ENCODE results near the gene STX1B. TPM values are rescaled to one million over a fixed set of nuclear protein-coding genes. Genes with fewer than 3 reads are reported as not detected.

Gene STX1B
- total and polyA plus RNA-seq, 2 of the 8 experiments (the other 6 are each of a cell fraction or from before 2014, with no cell fraction given), result 8.9 to 20.2 TPM

GRCh38 chr16:30980959-30981358 is 29.5 kb downstream of the STX1B start:
- Histone ChIP-seq H3K4me3 (ENCODE audit: extremely low read depth in 1 of 4, insufficient read depth in 2 of 4, low read depth in 3 of 4, low read length in 4 of 4) (no peak overlapping the region), H4K8ac (ENCODE audit: extremely low read depth, insufficient read depth, low read length) (no peak overlapping the region), H3K14ac (ENCODE audit: insufficient read length) (no peak overlapping the region), H2AFZ (ENCODE audit: low read length) (no peak overlapping the region), H3K79me1 (ENCODE audit: low read depth, low read length) (no peaks in the 10 kb centered on the region), H4K5ac (ENCODE audit: insufficient read length, low read depth, low read length) (no peak overlapping the region), H3K27me3 (replicated peaks in 1 of 4; ENCODE audit: control insufficient read depth in 3 of 4, extremely low read depth in 1 of 4, insufficient read depth in 3 of 4, low read length in 3 of 4) (no peaks in the 10 kb centered on the region), H2BK5ac (ENCODE audit: low read depth, low read length) (no peak overlapping the region; the same call in 1 of the 2 replicates), H2BK12ac (ENCODE audit: low read depth, low read length) (no peak overlapping the region), H3K36me3 (ENCODE audit: control insufficient read depth in 2 of 4, insufficient read depth in 4 of 4, low read length in 3 of 4) (peaks cover 10 to 32% (median 27%) of the 10 kb centered on the region in 4 experiments; a peak in 6 of 8 replicates), H3K9me3 (ENCODE audit: insufficient read depth in 2 of 2, low read depth in 1 of 2, low read length in 1 of 2) (no peaks in the 10 kb centered on the region), H4K91ac (replicated peaks; ENCODE audit: insufficient read length, low read length) (no peak overlapping the region), H3K4me1 (replicated peaks in 1 of 4; ENCODE audit: control insufficient read depth in 3 of 4, insufficient read depth in 4 of 4, low read length in 3 of 4) (peaks cover 0 to 5% (median 2%) of the 10 kb centered on the region in 4 experiments; a peak in 4 of 7 replicates), H2BK15ac (ENCODE audit: low read length) (no peak overlapping the region), H3K23ac (ENCODE audit: insufficient read length) (no peak overlapping the region), H3K4ac (replicated peaks; ENCODE audit: insufficient read length, low read depth, low read length) (no peak overlapping the region), H3K4me2 (ENCODE audit: insufficient read depth in 1 of 2, low read depth in 2 of 2, low read length in 2 of 2) (no peak overlapping the region), H3K18ac (ENCODE audit: extremely low read depth, low read length) (no peak overlapping the region), H3K56ac (replicated peaks; ENCODE audit: insufficient read length, low read depth, low read length) (no peak overlapping the region), H3K9ac (replicated peaks in 1 of 4; ENCODE audit: extremely low read depth in 1 of 4, low read depth in 3 of 4, low read length in 3 of 4) (no peak overlapping the region), H2BK120ac (replicated peaks; ENCODE audit: low read depth, low read length) (no peak overlapping the region), H2AK5ac (ENCODE audit: low read depth, low read length) (no peak overlapping the region), H2BK20ac (ENCODE audit: low read length) (no peak overlapping the region), H4K20me1 (replicated peaks in 1 of 2; ENCODE audit: control insufficient read depth in 1 of 2, insufficient read depth in 2 of 2, low read length in 2 of 2) (peaks cover 1 to 26% of the 10 kb centered on the region in 2 experiments), H3K79me2 (ENCODE audit: control insufficient read depth in 1 of 2, insufficient read depth in 2 of 2, low read length in 2 of 2) (no peaks in the 10 kb centered on the region), H3K27ac (ENCODE audit: low read depth, low read length) (no peak overlapping the region), H3K23me2 (ENCODE audit: low read depth, low read length) (peaks cover 3% of the 10 kb centered on the region; the same call in 1 of the 2 replicates)
- FAIRE-seq, result no peak
- no peak for DNase-seq (ENCODE audit: low read depth in 1 of 2, low spot score in 2 of 2)
- TF ChIP-seq POLR2A (IDR thresholded peaks at IDR 0.05; ENCODE audit: control extremely low read depth in 1 of 2, low read depth in 2 of 2, low read length in 2 of 2) (no peak), CREB1 (IDR thresholded peaks at IDR 0.05) (no peak), RBBP5 (IDR thresholded peaks at IDR 0.05; ENCODE audit: borderline replicate concordance, low read depth, low read length) (no peak), NRF1 (IDR thresholded peaks at IDR 0.05; ENCODE audit: low read depth, low read length) (no peak), TEAD4 (IDR thresholded peaks at IDR 0.05; ENCODE audit: low read depth, low read length) (no peak), SIN3A (conservative IDR thresholded peaks at IDR 0.05 in 1 of 2, IDR thresholded peaks at IDR 0.05 in 1 of 2; ENCODE audit: low read depth in 1 of 2, low read length in 2 of 2) (no peak), KDM1A (IDR thresholded peaks at IDR 0.05; ENCODE audit: borderline replicate concordance, low read length) (no peak), EP300 (IDR thresholded peaks at IDR 0.05; ENCODE audit: borderline replicate concordance in 1 of 2, low read depth in 2 of 2, low read length in 2 of 2) (no peak), YY1 (IDR thresholded peaks at IDR 0.05; ENCODE audit: low read depth, low read length) (no peak), TAF1 (IDR thresholded peaks at IDR 0.05; ENCODE audit: low read depth, low read length) (no peak), TAF7 (optimal IDR thresholded peaks at IDR 0.05; ENCODE audit: borderline replicate concordance, low read depth, low read length) (no peak)
- ChIA-PET POLR2A (ENCODE audit: partially characterized antibody) (interaction anchor here (0.7 to 5.9 kb wide), 3 partner anchors 11 to 69 kb away, joined by 3 to 45 read pairs (median 26); no protein-coding TSS in a partner anchor), CTCF (ENCODE audit: partially characterized antibody) (interaction anchor here (1.1 to 3.2 kb wide), 3 partner anchors 45 to 61 kb away, joined by 3 to 13 read pairs (median 3); partner anchors contain the start of gene STX4)
- WGBS, 2 experiments (ENCODE audit: extremely low coverage in 1 of 2, insufficient coverage in 1 of 2, insufficient read length in 1 of 2, insufficient replicate concordance in 2 of 2, low coverage in 1 of 2, low lambda C conversion rate in 2 of 2, missing lambda C conversion rate in 1 of 2), result 97% methylated on average over 14 of the region's 14 CpGs; no CpG with 5 or more reads in 1 of the 2 experiments
